ENCODE measurements around the gene OR13J1.
"Not testable (repeated sequence)": the region's sequence is repeated elsewhere in the genome, so short reads cannot be mapped to it uniquely, and the experiment has no call there.

The OR13J1 gene

GRCh38 chr9:35870351-35870923 is at the start of gene OR13J1:
Gene OR13J1, minus strand, starts transcription at chr9:35870401. Its CDS starts 0 bp downstream, at chr9:35870401.
- no peak for DNase-seq

- no peak for DNase-seq
Measured at GRCh38 chr9:35919212-35920008, 49.2 kb upstream of the OR13J1 start.

- DNase-seq, result no peak
Measured at GRCh38 chr9:35918780-35919179, 48.6 kb upstream of the OR13J1 start.

GRCh38 chr9:35917261-35917660 is 47.1 kb upstream of the OR13J1 start:
- no peak for DNase-seq

- no peak for DNase-seq
Measured at GRCh38 chr9:35915681-35916294, 45.6 kb upstream of the OR13J1 start.

- DNase-seq, result no peak
Measured at GRCh38 chr9:35914301-35914807, 44.2 kb upstream of the OR13J1 start.

GRCh38 chr9:35913429-35913828 is 43.2 kb upstream of the OR13J1 start:
- not testable (repeated sequence) for DNase-seq

- no peak for DNase-seq
Measured at GRCh38 chr9:35912791-35913400, 42.7 kb upstream of the OR13J1 start.

- DNase-seq, result no peak
Measured at GRCh38 chr9:35911690-35912089, 41.5 kb upstream of the OR13J1 start.

GRCh38 chr9:35910613-35911359 is 40.6 kb upstream of the OR13J1 start:
- peak; percentile 25 for DNase-seq

- no peak for DNase-seq
Measured at GRCh38 chr9:35909687-35910612, 39.7 kb upstream of the OR13J1 start.

GRCh38 chr9:35909274-35909673 is 39.1 kb upstream of the OR13J1 start, which contains the start of gene SPAAR:
Gene SPAAR, plus strand, starts transcription at chr9:35909490. Its CDS starts 974 bp downstream, at chr9:35910464.
- DNase-seq, result no peak

- no peak for DNase-seq
Measured at GRCh38 chr9:35908504-35909125, 38.4 kb upstream of the OR13J1 start.

- DNase-seq, result peak; percentile 90
Measured at GRCh38 chr9:35907711-35908503, 37.7 kb upstream of the OR13J1 start.

GRCh38 chr9:35906923-35907699 is 36.9 kb upstream of the OR13J1 start:
- peak; percentile 91 for DNase-seq

- peak; percentile 96 for DNase-seq
Measured at GRCh38 chr9:35905912-35906679, 35.9 kb upstream of the OR13J1 start, which contains the start of gene HRCT1. Gene HRCT1, plus strand, starts transcription at chr9:35906202. Its CDS starts 86 bp downstream, at chr9:35906288.

GRCh38 chr9:35905051-35905781 is 35.0 kb upstream of the OR13J1 start:
- DNase-seq, result no peak

GRCh38 chr9:35904338-35904737 is 34.1 kb upstream of the OR13J1 start:
- no peak for DNase-seq
